CD4-positive, alpha-beta T cell treated with Interferon gamma for 1 hour (primary cell): ENCODE data around the gene ARMC9.

Source experiments
- DNase-seq: peaks from one replicate; pipeline ENCODE4 v3.0.0-alpha.2; 2020

ARMC9 gene

GRCh38 chr2:231318436-231318835 lies 120.0 kb downstream of the ARMC9 start:
- DNase-seq: no peak

GRCh38 chr2:231318954-231319353 lies 120.5 kb downstream of the ARMC9 start:
- no peak for DNase-seq

GRCh38 chr2:231319867-231320266 lies 121.4 kb downstream of the ARMC9 start:
- no peak for DNase-seq

GRCh38 chr2:231321021-231321420 lies 122.6 kb downstream of the ARMC9 start:
- no peak for DNase-seq

GRCh38 chr2:231321556-231322334 lies 123.3 kb downstream of the ARMC9 start:
- DNase-seq: peak; percentile 56

GRCh38 chr2:231323316-231323715 lies 124.9 kb downstream of the ARMC9 start:
- no peak for DNase-seq

- no peak for DNase-seq
Observed at GRCh38 chr2:231325826-231326225, 127.4 kb downstream of the ARMC9 start.

GRCh38 chr2:231326404-231326803 lies 128.0 kb downstream of the ARMC9 start:
- no peak for DNase-seq

- no peak for DNase-seq
Observed at GRCh38 chr2:231330311-231330710, 131.9 kb downstream of the ARMC9 start.

GRCh38 chr2:231331533-231331932 lies 133.1 kb downstream of the ARMC9 start:
- DNase-seq: no peak

GRCh38 chr2:231332388-231332787 lies 134.0 kb downstream of the ARMC9 start:
- no peak for DNase-seq

GRCh38 chr2:231332872-231333500 lies 134.6 kb downstream of the ARMC9 start:
- DNase-seq: no peak

GRCh38 chr2:231334179-231334930 lies 135.9 kb downstream of the ARMC9 start:
- no peak for DNase-seq

- DNase-seq: no peak
Observed at GRCh38 chr2:231334981-231335380, 136.6 kb downstream of the ARMC9 start.

GRCh38 chr2:231335591-231335990 lies 137.2 kb downstream of the ARMC9 start:
- DNase-seq: no peak

GRCh38 chr2:231336236-231336635 lies 137.8 kb downstream of the ARMC9 start:
- no peak for DNase-seq

- DNase-seq: no peak
Observed at GRCh38 chr2:231336700-231337099, 138.3 kb downstream of the ARMC9 start.

GRCh38 chr2:231337807-231338759 lies 139.7 kb downstream of the ARMC9 start:
- no peak for DNase-seq

GRCh38 chr2:231339316-231339715 lies 140.9 kb downstream of the ARMC9 start:
- no peak for DNase-seq

GRCh38 chr2:231341100-231341499 lies 142.7 kb downstream of the ARMC9 start:
- DNase-seq: no peak

GRCh38 chr2:231342061-231342711 lies 143.8 kb downstream of the ARMC9 start:
- DNase-seq: peak; percentile 55
